NCI-H1105 (cell line): ENCODE measurements around the gene C1orf56.
"Not testable (repeated sequence)": the region's sequence is repeated elsewhere in the genome, so short reads cannot be mapped to it uniquely, and the experiment has no call there.

Source experiments
- DNase-seq: peaks from one replicate; lab custom pipeline; 2025; lab: John Stamatoyannopoulos, UW

Gene C1orf56

DNA sequence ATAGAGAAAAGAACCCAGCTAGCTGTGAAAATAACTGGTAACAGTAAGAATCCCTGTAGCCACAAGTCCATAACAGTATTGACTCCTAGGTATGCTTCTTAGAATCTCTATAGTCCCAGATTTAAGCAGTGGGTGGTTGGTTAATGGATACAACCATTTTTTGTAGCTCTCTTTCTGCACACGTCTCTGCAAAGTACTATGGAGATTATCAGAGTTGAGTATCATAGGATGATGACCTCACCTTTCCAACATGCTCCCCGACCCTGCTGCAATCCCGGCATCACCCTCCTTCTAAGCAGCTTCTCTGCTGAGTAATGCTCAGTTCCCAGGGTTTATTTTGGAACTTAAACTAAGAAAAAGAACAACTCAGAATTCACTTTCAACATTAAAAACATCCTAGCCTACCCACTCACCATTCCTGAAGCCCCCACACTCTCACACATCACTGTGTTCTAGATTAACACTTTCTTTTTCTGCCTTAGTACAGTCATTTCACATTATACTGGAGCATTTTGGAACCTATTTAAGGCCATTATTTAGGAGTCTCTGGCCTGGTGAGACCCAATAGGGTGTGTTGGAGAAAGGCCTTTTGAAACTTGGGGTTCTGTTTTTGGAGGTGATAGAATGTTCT is 15.3 kb downstream of the C1orf56 start:
- no peak for DNase-seq

DNA sequence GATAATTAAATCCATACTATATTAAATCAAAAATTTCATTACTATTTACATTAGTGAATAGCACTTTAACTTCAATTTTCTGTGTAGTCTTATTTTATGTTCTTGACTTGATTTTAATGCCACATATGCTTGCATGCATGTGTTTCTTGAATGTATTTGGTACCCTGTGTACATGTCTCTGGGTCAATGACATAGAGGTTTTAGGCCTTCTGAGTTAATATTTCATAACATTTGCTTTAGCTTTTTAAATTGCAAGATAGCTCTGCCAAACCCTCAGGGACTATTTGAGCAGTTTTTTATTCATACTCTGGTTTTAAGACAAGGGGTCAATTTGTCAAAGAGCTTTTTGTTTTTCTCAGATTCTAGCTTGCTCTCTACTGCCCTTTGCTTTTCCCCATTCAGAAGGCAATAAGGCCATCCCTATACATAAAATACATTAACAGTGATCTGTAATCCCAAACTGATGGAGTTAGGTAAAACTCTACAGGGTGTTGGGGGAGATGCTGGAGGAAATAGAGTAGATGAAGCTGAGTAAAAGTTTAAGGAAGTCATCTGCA is 17.6 kb downstream of the C1orf56 start:
- no peak for DNase-seq

DNA sequence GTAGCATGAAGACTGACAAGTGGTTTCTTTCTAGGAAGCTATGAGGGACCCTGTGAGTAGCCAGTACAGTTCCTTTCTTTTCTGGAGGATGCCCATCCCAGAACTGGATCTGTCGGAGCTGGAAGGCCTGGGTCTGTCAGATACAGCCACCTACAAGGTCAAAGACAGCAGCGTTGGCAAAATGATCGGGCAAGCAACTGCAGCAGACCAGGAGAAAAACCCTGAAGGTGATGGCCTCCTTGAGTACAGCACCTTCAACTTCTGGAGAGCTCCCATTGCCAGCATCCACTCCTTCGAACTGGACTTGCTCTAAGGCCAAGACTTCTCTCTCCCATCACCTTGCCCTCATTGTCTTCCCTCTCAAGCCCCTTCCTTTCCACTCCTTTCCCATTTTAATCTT is 19.6 kb downstream of the C1orf56 start:
- no peak for DNase-seq

DNA sequence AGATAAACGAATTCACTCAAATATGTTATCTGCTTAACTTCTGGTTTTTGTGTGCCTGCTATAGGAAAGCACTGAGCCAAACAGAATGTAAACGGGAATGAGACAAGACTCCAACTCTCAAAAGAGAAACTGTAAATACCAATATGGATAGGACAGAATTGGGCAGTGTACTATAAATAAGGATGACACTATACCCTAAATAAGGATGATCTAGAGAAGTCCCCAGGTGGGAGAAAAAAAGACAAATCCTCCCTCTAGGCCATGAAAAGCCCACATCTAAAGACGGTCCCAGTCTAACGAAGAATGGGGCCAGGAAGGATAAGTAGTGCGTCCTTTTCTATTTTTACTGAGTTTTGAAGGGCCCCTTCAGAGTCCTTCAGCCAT is 21.5 kb downstream of the C1orf56 start:
- DNase-seq: no peak

DNA sequence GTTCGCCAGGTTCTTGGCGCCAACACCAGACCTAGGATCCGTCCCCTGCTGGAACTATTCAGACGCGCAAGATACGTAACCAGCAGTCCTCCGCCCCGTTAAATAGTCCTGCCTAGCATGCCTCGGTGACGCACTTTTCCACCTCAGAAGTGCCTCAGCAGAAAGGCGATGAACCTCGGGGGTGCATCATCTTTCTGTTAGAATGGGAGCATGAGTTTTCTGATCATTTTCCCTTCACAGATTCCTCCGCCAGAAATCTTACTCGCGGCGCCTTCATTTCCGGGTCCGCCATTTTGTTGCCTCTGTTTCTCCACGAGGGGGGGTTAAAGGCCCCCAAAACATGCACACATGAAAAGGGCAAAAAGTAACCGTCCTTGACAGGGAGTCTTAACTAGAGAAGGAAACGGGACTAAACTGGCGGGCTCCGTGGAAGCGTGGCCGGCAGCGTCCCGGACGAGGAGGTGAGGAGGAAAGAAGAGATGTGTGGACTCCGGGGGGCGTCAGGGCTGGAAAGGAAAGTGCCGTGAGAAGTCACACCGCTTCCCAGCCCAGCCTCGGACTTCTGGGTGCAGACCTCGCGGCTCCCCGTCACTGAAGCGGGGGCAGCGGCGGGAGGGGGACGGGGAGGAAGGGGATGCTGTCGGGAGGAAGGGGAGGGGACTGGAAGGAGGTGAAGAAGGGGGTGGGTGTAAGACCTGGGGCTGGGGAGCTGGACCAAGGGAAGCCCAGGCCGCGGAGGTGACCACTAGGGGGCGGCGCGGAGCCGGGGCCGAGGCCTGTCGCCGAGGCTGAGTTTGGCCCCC is 23.1 kb downstream of the C1orf56 start, which contains the start of gene GABPB2:
GABPB2 (plus strand) TSS at position 288 of the 803 bp plus-strand sequence. CDS start 17,429 bp downstream, outside the sequence.
- DNase-seq: peak; percentile 84

- peak; percentile 90 for DNase-seq
Observed at GRCh38 chr1:151072224-151072623, 24.7 kb downstream of the C1orf56 start.

DNA sequence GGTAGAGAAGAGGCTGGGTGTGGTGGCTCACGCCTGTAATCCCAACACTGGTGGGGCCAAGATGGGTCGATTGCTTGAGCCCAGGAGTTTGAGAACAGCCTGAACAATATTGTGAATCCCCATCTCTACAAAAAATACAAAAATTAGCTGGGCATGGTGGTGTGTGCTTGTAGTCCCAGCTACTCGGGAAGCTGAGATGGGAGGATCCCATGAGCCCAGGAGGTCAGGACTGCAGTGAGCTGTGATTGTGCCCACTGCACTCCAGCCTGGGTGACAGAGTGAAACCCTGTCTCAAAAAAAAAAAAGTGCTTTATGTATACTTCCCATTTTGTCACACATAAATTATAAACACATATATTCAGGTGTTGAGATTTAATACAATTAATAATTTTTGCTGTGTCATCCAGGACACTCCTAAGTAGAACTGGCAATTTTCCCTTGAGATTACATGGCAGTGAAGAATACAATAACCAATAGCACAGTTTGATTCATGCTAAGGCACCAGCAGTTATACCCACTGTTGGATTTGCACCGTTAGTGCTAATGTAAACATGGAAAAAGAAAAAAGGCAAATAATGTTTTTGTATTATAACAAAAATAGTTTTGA is 38.5 kb downstream of the C1orf56 start:
- DNase-seq: no peak

DNA sequence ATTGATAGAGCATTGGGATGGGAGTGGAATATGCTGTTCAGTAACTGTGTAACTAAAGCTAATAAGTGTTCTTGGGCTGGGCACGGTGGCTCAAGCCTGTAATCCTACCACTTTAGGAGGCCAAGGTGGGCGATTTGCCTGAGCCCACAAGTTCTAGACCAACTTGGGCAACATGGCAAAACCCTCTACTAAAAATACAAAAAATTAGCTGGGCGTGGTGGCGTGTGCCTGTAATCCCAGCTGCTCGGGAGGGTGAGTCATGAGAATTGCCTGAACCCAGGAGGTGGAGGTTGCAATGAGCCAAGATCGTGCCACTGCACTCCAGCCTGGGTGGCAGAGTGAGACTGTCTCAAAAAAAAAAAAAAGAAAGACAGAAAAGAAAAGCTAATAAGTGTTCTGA is 49.9 kb downstream of the C1orf56 start:
- not testable (repeated sequence) for DNase-seq

DNA sequence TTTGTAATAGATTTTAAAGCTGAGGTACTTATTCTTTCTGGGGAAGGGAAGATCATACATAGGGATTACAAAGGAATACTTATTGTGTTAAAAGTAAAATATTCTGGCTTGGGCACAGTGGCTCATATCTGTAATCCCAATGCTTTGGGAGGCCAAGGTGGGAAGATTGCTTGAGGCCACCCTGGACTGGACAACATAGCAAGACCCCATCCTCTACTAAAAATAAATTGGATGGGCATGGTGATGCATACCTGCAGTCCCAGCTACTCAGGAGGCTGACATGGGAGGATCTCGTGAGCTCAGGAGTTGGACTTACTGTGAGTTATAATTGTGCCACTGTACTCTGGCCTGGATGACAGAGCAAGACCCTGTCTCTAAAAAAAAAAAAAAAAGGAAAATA is 50.6 kb downstream of the C1orf56 start:
- no peak for DNase-seq
